Nephron (organoid): ENCODE data around the gene PRR33.

Source experiments
- H3K27ac Mint-ChIP-seq, 3 experiments: 2 replicates each; pipeline ENCODE4 v1.8.0; 2020; ENCODE audit warnings: mixed read lengths in 3 of 3, mild to moderate bottlenecking in 2 of 3, moderate library complexity in 1 of 3
- H3K27me3 Mint-ChIP-seq: 2 replicates; pipeline ENCODE4 v1.8.0; 2021; ENCODE audit warnings: low read depth, mild to moderate bottlenecking, moderate library complexity, mixed read lengths
- H3K36me3 Mint-ChIP-seq: 2 replicates; pipeline ENCODE4 v1.8.0; 2020; ENCODE audit warnings: low read depth, mixed read lengths
- H3K4me1 Mint-ChIP-seq: 2 replicates; pipeline ENCODE4 v1.8.0; 2020; ENCODE audit warnings: mixed read lengths
- H3K4me3 Mint-ChIP-seq, 3 experiments: 2 replicates each; pipeline ENCODE4 v1.8.0; 2020; ENCODE audit warnings: mild to moderate bottlenecking in 3 of 3, mixed read lengths in 3 of 3, moderate library complexity in 2 of 3
- H3K9me3 Mint-ChIP-seq: 2 replicates; pipeline ENCODE4 v1.8.0; 2020; ENCODE audit warnings: mixed read lengths
- TF ChIP-seq, protein P1 (sequence below), 3 experiments: fragments of 200-600 bp; sonication (generic); IDR thresholded peaks; one replicate each; pipeline ENCODE4 v1.5.0; 2021; ENCODE audit warnings: antibody characterized with exemption in 3 of 3; ENCODE audit not compliant: unreplicated experiment in 3 of 3

The PRR33 gene

DNA sequence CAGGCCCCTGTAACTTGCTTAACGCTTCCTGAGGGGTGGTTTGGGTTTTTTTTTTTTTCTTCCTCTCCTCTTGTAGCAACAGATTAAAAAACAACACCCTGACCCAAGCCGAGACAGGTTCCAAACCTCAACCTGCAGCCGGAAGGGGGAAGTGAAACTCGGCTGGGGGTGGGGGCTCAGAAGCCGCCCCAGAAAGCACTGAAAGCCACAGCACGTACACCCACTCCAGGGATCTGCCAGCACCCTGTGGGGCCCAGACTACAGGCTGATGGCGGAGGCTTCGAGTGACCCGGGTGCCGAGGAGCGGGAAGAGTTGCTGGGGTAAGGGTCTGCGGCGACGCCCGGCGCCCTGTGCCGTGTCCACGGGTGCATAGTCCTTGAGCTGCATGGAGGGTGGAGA lies 38.8 kb downstream of the PRR33 start, which contains the start of gene LSP1:
Gene LSP1 (plus strand): TSS at position 208 of the 400 bp plus-strand sequence. CDS start 61 bp downstream, at position 269.
- no peaks in the 10 kb centered on the region for H3K9me3 Mint-ChIP-seq
- H3K4me1 Mint-ChIP-seq, result peaks cover 4% of the 10 kb centered on the region
- TF ChIP-seq, protein P1, sequence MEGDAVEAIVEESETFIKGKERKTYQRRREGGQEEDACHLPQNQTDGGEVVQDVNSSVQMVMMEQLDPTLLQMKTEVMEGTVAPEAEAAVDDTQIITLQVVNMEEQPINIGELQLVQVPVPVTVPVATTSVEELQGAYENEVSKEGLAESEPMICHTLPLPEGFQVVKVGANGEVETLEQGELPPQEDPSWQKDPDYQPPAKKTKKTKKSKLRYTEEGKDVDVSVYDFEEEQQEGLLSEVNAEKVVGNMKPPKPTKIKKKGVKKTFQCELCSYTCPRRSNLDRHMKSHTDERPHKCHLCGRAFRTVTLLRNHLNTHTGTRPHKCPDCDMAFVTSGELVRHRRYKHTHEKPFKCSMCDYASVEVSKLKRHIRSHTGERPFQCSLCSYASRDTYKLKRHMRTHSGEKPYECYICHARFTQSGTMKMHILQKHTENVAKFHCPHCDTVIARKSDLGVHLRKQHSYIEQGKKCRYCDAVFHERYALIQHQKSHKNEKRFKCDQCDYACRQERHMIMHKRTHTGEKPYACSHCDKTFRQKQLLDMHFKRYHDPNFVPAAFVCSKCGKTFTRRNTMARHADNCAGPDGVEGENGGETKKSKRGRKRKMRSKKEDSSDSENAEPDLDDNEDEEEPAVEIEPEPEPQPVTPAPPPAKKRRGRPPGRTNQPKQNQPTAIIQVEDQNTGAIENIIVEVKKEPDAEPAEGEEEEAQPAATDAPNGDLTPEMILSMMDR (IDR thresholded peaks at IDR 0.05; ENCODE audit: unreplicated experiment in 3 of 3), result no peak
- no peaks in the 10 kb centered on the region for H3K36me3 Mint-ChIP-seq
- H3K4me3 Mint-ChIP-seq, result no peak within 1 kb of the TSS
- no peaks in the 10 kb centered on the region for H3K27me3 Mint-ChIP-seq
- H3K27ac Mint-ChIP-seq, result peak within 1 kb of the TSS in 1 of 3 experiments; percentile 14

DNA sequence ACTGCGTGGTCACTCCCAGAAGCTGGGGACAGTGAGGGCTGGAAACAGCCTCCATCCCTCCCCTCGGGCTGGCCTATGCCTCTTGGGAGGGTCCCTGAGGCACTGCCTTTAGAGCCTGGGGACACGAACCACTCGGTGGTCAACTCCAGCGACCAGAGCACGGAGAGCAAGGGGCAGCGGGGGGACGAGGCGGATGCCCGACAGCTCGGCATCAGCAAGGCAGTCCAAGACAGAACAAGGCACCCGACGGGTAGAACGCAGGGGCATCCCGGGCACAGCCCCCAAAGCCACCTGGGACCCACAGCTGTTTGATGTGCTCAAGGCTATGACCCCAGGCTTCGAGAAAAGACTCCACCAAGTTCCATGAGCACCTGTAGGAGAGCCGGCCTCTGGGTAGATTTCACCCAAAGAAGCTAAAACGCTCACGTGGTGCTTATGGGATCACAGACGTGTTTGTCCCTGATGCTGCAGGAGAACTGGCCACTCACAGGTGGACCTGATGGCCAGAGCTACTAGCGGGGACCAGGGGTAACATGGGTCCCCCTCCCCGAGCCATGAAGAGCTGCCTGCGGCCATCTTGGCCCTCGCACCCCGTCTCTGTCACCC lies 39.3 kb downstream of the PRR33 start:
- H3K27me3 Mint-ChIP-seq, result no peaks in the 10 kb centered on the region
- H3K4me3 Mint-ChIP-seq, result no peak overlapping the region
- peaks cover 8% of the 10 kb centered on the region for H3K4me1 Mint-ChIP-seq
- H3K27ac Mint-ChIP-seq, result peak overlapping the region in 1 of 3 experiments; percentile 14
- H3K9me3 Mint-ChIP-seq, result no peaks in the 10 kb centered on the region
- no peaks in the 10 kb centered on the region for H3K36me3 Mint-ChIP-seq
- TF ChIP-seq, protein P1 (IDR thresholded peaks at IDR 0.05; ENCODE audit: unreplicated experiment in 3 of 3), result no peak

DNA sequence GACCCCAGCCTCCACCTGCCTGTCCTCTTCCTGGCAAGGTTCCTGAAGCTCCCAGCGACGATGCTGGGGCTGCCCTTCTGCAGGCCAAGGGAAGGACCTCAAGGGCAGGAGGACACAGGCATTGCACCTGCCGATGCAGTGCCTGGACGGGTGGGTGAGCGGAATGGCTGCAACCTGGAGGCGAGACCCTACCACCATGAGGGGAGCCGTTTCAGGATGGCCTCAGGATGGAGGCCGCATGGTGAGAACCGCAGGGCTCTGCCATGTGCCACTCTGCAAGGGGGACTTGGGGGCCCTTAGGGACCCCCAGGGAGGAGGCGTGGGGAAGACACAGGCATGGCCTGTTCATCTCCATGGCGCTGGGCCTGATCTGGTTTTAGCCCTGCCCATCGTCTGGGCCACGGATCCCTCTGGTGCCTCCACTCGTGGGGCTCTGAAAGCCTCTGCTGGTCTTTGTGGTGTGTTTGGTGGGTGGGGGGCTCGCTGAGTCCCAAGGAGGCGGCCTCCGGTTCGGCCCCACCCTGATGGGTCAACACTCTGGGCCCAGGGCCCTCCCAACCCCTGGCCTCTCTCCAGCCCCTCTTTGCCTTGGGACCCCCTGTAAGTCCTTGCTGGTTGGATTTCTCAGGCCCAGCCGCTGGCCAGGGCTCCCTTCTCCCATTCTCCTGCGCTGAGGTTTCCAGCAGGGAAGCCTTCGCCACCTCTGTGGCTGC lies 40.1 kb downstream of the PRR33 start:
- Mint-ChIP-seq H3K36me3 (no peaks in the 10 kb centered on the region), H3K9me3 (no peaks in the 10 kb centered on the region), H3K27ac (peak overlapping the region in 1 of 3 experiments; percentile 14), H3K4me1 (peaks cover 13% of the 10 kb centered on the region), H3K27me3 (no peaks in the 10 kb centered on the region), H3K4me3 (no peak overlapping the region)
- TF ChIP-seq, protein P1 (IDR thresholded peaks at IDR 0.05; ENCODE audit: unreplicated experiment in 3 of 3), result no peak

DNA sequence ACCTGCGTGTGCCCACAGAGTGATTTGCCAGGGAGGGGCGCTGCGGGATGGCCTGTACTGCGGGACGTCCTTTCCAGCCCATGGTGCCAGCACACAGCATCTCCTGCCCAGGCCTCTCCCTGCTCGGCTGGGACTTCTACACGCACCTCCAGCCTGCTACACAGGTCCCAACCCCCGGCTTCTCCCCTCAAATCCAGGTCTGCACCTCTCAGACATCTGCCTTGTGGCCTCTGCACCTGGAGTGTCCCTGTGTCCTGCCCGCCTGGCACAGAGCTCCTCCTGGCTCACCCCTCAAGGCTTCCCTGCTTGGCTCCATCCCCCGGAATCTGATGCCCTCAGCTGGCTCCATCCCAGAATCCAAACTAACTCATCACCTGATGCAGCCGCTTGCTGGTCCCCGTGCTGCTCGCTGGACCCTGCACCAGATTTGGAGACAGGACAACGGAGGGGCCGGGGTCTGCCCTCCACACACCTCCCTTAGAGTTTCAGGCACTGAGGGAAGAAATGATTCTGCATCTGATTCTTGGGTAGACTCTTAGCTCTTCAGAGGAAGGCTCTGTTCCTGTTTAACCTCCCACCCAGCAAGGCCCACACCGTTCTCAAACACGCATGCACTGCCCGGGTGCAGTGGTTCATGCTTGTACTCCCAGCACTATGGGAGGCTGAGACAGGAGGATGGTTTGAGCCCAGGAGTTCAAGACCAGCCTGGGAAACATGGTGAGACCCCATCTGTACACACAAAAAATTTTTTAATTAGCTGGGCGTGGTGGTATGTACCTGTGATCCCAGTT lies 42.9 kb downstream of the PRR33 start:
- TF ChIP-seq, protein P1 (IDR thresholded peaks at IDR 0.05; ENCODE audit: unreplicated experiment in 3 of 3), result no peak
- peaks cover 6% of the 10 kb centered on the region for H3K27me3 Mint-ChIP-seq
- no peak overlapping the region for H3K4me3 Mint-ChIP-seq
- H3K27ac Mint-ChIP-seq, result peak overlapping the region in 1 of 3 experiments; percentile 40
- H3K36me3 Mint-ChIP-seq, result no peaks in the 10 kb centered on the region
- peaks cover 29% of the 10 kb centered on the region for H3K4me1 Mint-ChIP-seq
- H3K9me3 Mint-ChIP-seq, result no peaks in the 10 kb centered on the region

DNA sequence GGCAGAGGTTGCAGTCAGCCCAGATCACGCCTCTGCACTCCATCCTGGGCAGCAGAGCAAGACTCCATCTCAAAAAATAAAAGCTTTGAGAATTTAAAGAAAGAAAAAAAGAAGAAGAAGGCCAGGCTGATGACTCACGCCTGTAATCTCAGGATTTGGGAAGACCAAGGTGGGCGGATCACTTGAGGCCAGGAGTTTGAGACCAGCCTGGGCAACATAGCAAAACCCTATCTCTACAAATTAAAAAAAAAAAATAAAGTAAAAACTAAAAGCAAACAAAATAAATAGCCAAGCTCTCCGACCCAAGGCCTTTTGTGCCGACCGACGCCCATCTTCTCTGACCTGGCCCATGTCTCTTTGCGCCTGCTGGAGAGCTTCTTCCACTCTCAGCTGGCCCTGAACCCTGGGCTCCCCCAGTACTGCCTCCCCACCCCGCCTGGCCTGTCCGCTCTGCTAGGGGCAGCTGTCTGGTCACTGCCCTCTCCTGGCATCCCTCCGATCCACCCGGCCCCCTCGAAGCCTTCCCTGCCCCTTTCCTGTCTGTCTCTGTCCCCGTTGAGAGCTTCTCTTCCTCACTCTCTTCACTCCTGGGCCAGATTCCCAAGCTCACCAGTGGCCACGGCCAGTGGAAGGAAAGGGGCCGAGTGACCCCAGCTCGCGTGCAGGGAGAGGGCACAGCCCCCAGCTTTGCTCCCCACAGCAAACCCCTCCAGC lies 43.6 kb downstream of the PRR33 start:
- no peaks in the 10 kb centered on the region for H3K36me3 Mint-ChIP-seq
- H3K4me3 Mint-ChIP-seq, result no peak overlapping the region
- H3K27me3 Mint-ChIP-seq, result peaks cover 6% of the 10 kb centered on the region
- H3K4me1 Mint-ChIP-seq, result peaks cover 35% of the 10 kb centered on the region
- TF ChIP-seq, protein P1 (IDR thresholded peaks at IDR 0.05; ENCODE audit: unreplicated experiment in 3 of 3), result no peak
- H3K9me3 Mint-ChIP-seq, result no peaks in the 10 kb centered on the region
- peak overlapping the region; percentile 10 to 56 (median 37) for H3K27ac Mint-ChIP-seq
